Measurements from ENCODE around the gene DCP2. TPM values are rescaled to one million over a fixed set of nuclear protein-coding genes. Genes with fewer than 3 reads are reported as not detected.
A peak's percentile ranks its signal among the peaks of the same experiment; 100 is the strongest.

The DCP2 gene
- total and polyA plus RNA-seq, 2 experiments from 2014 or later = 8.1 to 17.4 TPM

DNA sequence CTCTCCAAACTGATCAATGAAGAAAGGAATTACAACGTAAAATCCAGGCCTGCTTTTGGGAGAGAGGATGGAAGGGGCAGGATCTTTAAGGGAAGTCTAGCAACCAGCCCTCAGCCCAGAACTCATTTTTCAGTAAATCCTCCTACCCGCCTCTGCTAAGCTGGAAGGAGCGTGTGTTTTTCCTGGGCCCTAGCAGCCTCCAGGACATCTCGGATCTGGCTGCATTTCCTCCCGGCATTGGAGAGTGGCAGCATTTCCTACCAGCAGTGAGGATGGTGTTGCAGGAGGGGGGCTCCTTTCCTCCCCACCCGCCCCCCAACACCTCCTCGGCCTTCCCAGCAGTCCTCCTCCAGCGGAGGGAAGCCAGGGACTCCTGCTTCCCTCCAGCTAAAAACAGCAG lies 54.5 kb downstream of the DCP2 start:
- Histone ChIP-seq H3K36me3 (ENCODE audit: low read depth) (no peaks in the 10 kb centered on the region; the same call in 1 of the 2 replicates), H3K79me2 (ENCODE audit: insufficient read depth) (no peaks in the 10 kb centered on the region), H3K9me3 (ENCODE audit: low read depth) (no peaks in the 10 kb centered on the region), H3K4me1 (ENCODE audit: insufficient read depth) (peaks cover 37% of the 10 kb centered on the region), H2AFZ (no peak overlapping the region), H3K27ac (no peak overlapping the region), H3K4me2 (ENCODE audit: unreplicated experiment) (no peak overlapping the region), H3K9me2 (ENCODE audit: insufficient read depth) (no peaks in the 10 kb centered on the region), H4K20me1 (ENCODE audit: insufficient read depth) (no peaks in the 10 kb centered on the region), H3K27me3 (replicated peaks; ENCODE audit: insufficient read depth) (no peaks in the 10 kb centered on the region), H3K4me3 (no peak overlapping the region), H3K9ac (no peak overlapping the region), H3F3A (ENCODE audit: insufficient read depth) (peaks cover 42% of the 10 kb centered on the region)
- no peak for DNase-seq
- 79 to 90% methylated on average over 8 of the region's 8 CpGs for whole genome bisulfite sequencing, 2 experiments (ENCODE audit: low coverage in 1 of 2, low lambda C conversion rate in 2 of 2, missing lambda C conversion rate in 2 of 2)
- TF ChIP-seq EZH2 (IDR thresholded peaks at IDR 0.05; ENCODE audit: insufficient read depth, poor library complexity, severe bottlenecking) = no peak
- TF ChIP-seq EZH2phosphoT487 (IDR thresholded peaks at IDR 0.05; ENCODE audit: insufficient read depth, low read depth) = no peak
- in situ Hi-C loops (cut with MboI) = no loop called here

DNA sequence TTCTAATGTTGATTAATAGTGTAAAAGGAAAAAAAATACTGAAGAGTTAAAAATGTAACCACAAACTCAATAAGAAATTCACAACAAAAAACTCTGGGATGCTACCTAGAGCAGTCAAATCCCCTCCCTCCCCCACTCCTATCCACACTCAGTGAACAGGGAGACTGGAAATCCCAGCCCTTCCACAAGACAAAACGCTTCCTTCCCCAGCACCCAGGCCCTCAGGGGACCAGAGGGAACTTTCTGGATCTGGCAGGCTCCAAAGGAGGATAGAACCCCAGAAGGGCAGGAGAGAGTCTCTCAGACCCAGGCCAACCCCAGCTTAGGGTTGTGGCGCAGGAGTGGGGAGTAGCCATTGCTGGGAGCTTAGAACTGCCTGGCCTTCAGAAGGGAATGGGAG lies 55.0 kb downstream of the DCP2 start:
- peaks cover 37% of the 10 kb centered on the region for H3K4me1 ChIP-seq (ENCODE audit: insufficient read depth)
- in situ Hi-C loops (cut with MboI) = no loop called here
- H4K20me1 ChIP-seq (ENCODE audit: insufficient read depth) = no peaks in the 10 kb centered on the region
- no peaks in the 10 kb centered on the region for H3K9me2 ChIP-seq (ENCODE audit: insufficient read depth)
- H3K4me2 ChIP-seq (ENCODE audit: unreplicated experiment) = no peak overlapping the region
- TF ChIP-seq EZH2phosphoT487 (IDR thresholded peaks at IDR 0.05; ENCODE audit: insufficient read depth, low read depth) (no peak), EZH2 (IDR thresholded peaks at IDR 0.05; ENCODE audit: insufficient read depth, poor library complexity, severe bottlenecking) (no peak)
- no peak overlapping the region for H3K4me3 ChIP-seq
- peaks cover 42% of the 10 kb centered on the region for H3F3A ChIP-seq (ENCODE audit: insufficient read depth)
- H3K9ac ChIP-seq = no peak overlapping the region
- H3K36me3 ChIP-seq (ENCODE audit: low read depth) = no peaks in the 10 kb centered on the region; the same call in 1 of the 2 replicates
- no peak for DNase-seq
- H3K9me3 ChIP-seq (ENCODE audit: low read depth) = no peaks in the 10 kb centered on the region
- H3K27me3 ChIP-seq (replicated peaks; ENCODE audit: insufficient read depth) = no peaks in the 10 kb centered on the region
- H3K79me2 ChIP-seq (ENCODE audit: insufficient read depth) = no peaks in the 10 kb centered on the region
- H2AFZ ChIP-seq = no peak overlapping the region
- no peak overlapping the region for H3K27ac ChIP-seq
- WGBS, 2 experiments (ENCODE audit: low coverage in 1 of 2, low lambda C conversion rate in 2 of 2, missing lambda C conversion rate in 2 of 2) = 98% methylated on average over 2 of the region's 2 CpGs

GRCh38 chr5:113034182-113034773 lies 57.7 kb downstream of the DCP2 start:
- WGBS, 2 experiments (ENCODE audit: low coverage in 1 of 2, low lambda C conversion rate in 2 of 2, missing lambda C conversion rate in 2 of 2) = 52 to 53% methylated on average over 13 of the region's 13 CpGs
- H4K20me1 ChIP-seq (ENCODE audit: insufficient read depth) = no peaks in the 10 kb centered on the region
- no peak overlapping the region for H3K4me3 ChIP-seq
- no peak overlapping the region for H3K9ac ChIP-seq
- DNase-seq = peak; percentile 98
- H3K4me1 ChIP-seq (ENCODE audit: insufficient read depth) = peaks cover 42% of the 10 kb centered on the region
- peak overlapping the region; percentile 55 for H3K4me2 ChIP-seq (ENCODE audit: unreplicated experiment)
- H2AFZ ChIP-seq = no peak overlapping the region
- H3K9me2 ChIP-seq (ENCODE audit: insufficient read depth) = no peaks in the 10 kb centered on the region
- peaks cover 31% of the 10 kb centered on the region for H3F3A ChIP-seq (ENCODE audit: insufficient read depth)
- peak overlapping the region; percentile 46 for H3K27ac ChIP-seq
- H3K36me3 ChIP-seq (ENCODE audit: low read depth) = no peaks in the 10 kb centered on the region
- no peaks in the 10 kb centered on the region for H3K79me2 ChIP-seq (ENCODE audit: insufficient read depth)
- in situ Hi-C loops (cut with MboI) = no loop called here
- no peaks in the 10 kb centered on the region for H3K27me3 ChIP-seq (replicated peaks; ENCODE audit: insufficient read depth)
- TF ChIP-seq EZH2 (IDR thresholded peaks at IDR 0.05; ENCODE audit: insufficient read depth, poor library complexity, severe bottlenecking) (no peak), EZH2phosphoT487 (IDR thresholded peaks at IDR 0.05; ENCODE audit: insufficient read depth, low read depth) (0 out of 2 replicates have a peak, but pooled peaks have one; percentile 71)
- H3K9me3 ChIP-seq (ENCODE audit: low read depth) = no peaks in the 10 kb centered on the region

GRCh38 chr5:113035096-113035495 lies 58.5 kb downstream of the DCP2 start:
- peak; percentile 30 for DNase-seq
- Histone ChIP-seq H3K27ac (peak overlapping the region; percentile 46), H3K9ac (no peak overlapping the region), H3K36me3 (ENCODE audit: low read depth) (no peaks in the 10 kb centered on the region), H4K20me1 (ENCODE audit: insufficient read depth) (no peaks in the 10 kb centered on the region), H3K79me2 (ENCODE audit: insufficient read depth) (no peaks in the 10 kb centered on the region), H3K4me2 (ENCODE audit: unreplicated experiment) (no peak overlapping the region), H2AFZ (no peak overlapping the region), H3K9me3 (ENCODE audit: low read depth) (no peaks in the 10 kb centered on the region), H3K9me2 (ENCODE audit: insufficient read depth) (no peaks in the 10 kb centered on the region), H3F3A (ENCODE audit: insufficient read depth) (peaks cover 23% of the 10 kb centered on the region), H3K27me3 (replicated peaks; ENCODE audit: insufficient read depth) (no peaks in the 10 kb centered on the region), H3K4me1 (ENCODE audit: insufficient read depth) (peaks cover 34% of the 10 kb centered on the region), H3K4me3 (no peak overlapping the region)
- in situ Hi-C loops (cut with MboI) = no loop called here
- WGBS, 2 experiments (ENCODE audit: low coverage in 1 of 2, low lambda C conversion rate in 2 of 2, missing lambda C conversion rate in 2 of 2) = 63 to 64% methylated on average over 1 of the region's 1 CpG
- TF ChIP-seq EZH2 (IDR thresholded peaks at IDR 0.05; ENCODE audit: insufficient read depth, poor library complexity, severe bottlenecking) (no peak), EZH2phosphoT487 (IDR thresholded peaks at IDR 0.05; ENCODE audit: insufficient read depth, low read depth) (no peak)
